ENCODE measurements around the gene TLE1.

Gene TLE1

DNA sequence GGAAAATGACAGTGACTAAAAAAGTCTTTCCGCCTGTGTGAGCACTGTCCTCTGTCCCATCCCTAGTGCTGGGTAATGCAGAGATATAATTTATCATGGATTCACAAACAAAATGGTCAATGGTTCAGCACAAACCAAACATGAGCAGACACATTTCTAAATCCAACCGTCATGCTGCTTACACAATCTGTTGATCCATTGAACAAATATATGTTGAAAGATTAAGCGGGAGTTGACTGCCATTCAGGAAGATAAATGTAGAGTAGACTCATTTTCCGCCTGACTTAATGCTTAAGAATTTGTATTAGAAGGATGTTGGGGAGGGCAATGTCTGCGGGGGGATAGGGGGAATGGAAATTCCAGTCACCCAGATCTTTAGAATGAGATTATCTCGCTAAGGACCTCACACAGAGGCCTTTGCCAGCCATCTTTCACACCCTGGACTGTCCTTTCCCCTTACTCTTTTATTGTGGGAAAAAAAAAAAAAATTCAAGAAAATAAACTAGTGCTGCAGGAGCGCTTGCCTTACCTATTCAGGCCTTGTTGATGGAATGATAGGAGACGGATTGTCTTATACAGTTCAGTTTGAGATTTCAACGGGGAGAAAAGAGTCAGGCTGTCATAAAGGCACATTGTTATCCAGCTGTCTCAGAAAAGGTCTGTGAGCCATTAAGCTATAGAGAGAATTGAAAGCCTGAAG lies 153.7 kb downstream of the TLE1 start:
- TF ChIP-seq, protein P1, sequence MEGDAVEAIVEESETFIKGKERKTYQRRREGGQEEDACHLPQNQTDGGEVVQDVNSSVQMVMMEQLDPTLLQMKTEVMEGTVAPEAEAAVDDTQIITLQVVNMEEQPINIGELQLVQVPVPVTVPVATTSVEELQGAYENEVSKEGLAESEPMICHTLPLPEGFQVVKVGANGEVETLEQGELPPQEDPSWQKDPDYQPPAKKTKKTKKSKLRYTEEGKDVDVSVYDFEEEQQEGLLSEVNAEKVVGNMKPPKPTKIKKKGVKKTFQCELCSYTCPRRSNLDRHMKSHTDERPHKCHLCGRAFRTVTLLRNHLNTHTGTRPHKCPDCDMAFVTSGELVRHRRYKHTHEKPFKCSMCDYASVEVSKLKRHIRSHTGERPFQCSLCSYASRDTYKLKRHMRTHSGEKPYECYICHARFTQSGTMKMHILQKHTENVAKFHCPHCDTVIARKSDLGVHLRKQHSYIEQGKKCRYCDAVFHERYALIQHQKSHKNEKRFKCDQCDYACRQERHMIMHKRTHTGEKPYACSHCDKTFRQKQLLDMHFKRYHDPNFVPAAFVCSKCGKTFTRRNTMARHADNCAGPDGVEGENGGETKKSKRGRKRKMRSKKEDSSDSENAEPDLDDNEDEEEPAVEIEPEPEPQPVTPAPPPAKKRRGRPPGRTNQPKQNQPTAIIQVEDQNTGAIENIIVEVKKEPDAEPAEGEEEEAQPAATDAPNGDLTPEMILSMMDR (conservative IDR thresholded peaks at IDR 0.05; ENCODE audit: low read depth) = no peak
- ChIA-PET CTCF (no interaction called here), POLR2A (ENCODE audit: low non-redundant PET) (no interaction called here)
- peak; percentile 79 for DNase-seq (ENCODE audit: low spot score)
- H3K27ac ChIP-seq = peak overlapping the region; percentile 22; the same call in 1 of the 2 replicates

DNA sequence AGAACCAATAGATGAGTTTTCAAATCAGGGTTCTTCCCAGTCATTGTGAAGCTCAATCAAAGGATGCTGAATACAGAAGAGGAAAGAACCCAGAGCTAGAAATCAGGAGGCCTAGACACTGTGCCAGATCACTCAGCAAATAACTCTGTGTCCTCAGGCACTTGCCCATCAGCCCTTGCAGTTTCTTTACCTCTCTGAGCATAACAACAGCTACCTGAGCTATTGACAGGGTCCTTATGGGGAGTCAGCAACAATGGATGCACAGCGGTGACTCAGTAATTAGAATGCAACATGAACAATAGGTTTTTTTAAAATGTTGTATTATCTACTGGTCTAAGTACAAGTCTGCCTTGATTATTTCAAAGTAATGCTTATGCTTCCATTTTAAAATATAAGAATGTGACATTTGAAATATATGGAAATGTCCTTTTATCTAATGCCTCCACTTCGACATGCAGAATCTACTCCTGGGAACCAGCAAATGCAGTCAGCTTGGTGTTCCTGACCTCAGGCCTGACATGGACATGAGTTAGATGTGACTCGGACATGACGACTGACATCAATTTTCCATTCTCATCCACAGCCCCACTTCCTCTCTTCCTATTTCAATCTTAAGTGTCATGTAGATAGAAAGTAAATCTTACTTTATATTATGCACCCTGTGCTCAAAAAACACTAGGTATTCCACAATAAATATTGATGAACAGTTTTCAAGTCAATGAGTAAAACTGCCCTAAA lies 155.0 kb downstream of the TLE1 start:
- TF ChIP-seq, protein P1 (conservative IDR thresholded peaks at IDR 0.05; ENCODE audit: low read depth) = no peak
- POLR2A ChIA-PET (ENCODE audit: low non-redundant PET) = no interaction called here
- CTCF ChIA-PET = interaction anchor here (1.0 kb wide), 1 partner anchor 12 kb away, joined by 3 read pairs; no protein-coding TSS in a partner anchor
- no peak overlapping the region for H3K27ac ChIP-seq
- DNase-seq (ENCODE audit: low spot score) = no peak

Data from RWPE1 (cell line).